SH-SY5Y (cell line): ENCODE results near the gene WDR64.

Experiments used
- GATA2 ChIP-seq: IDR thresholded peaks from 2 replicates; pipeline ENCODE4 v1.6.1; 2011; ENCODE audit warnings: mild to moderate bottlenecking, low read depth, low read length
- GATA3 ChIP-seq: IDR thresholded peaks from 2 replicates; pipeline ENCODE4 v1.6.1; 2011; ENCODE audit warnings: low read depth, mild to moderate bottlenecking, low read length, moderate library complexity

DNA sequence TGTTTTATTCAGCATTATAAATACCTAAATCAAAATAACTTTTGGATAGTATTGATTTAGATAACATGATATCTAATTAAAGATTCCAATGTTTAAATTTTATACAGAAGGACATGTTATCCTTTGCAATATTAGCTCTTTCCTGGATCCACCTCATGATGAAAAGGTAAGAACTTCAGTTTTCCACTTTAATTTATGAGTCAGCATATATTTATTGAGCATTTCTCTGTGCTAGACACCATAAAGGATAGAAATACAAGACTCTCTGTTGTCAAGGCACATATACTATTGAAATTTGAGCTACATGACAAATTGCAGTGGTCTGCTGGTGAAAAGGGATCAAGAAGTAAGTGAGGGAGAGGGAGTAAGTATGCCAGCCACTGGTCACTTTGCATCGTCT lies 127.8 kb downstream of the WDR64 start:
- no peak for TF ChIP-seq GATA3
- TF ChIP-seq GATA2: no peak
